Karpas-422 (cell line): ENCODE data around the gene PBRM1. TPM values are rescaled to one million over a fixed set of nuclear protein-coding genes. Genes with fewer than 3 reads are reported as not detected.
A peak's percentile ranks its signal among the peaks of the same experiment; 100 is the strongest.

Source experiments
- DNase-seq: peaks from one replicate; pipeline ENCODE4 v3.0.0-alpha.2; 2015
- H2AFZ ChIP-seq: fragments of 200-600 bp; sonication (generic); 2 replicates; pipeline ENCODE4 v1.6.1; 2014; ENCODE audit warnings: antibody characterized with exemption, low read length, mixed read lengths
- H3K27ac ChIP-seq: fragments of 200-600 bp; sonication (generic); 2 replicates; pipeline ENCODE4 v1.5.1; 2014; ENCODE audit warnings: mild to moderate bottlenecking, low read length, moderate library complexity
- H3K27me3 ChIP-seq: fragments of 200-600 bp; sonication (generic); 2 replicates; pipeline ENCODE4 v1.6.1; 2014; ENCODE audit warnings: low read length, mixed read lengths
- H3K36me3 ChIP-seq: fragments of 200-600 bp; sonication (generic); 2 replicates; pipeline ENCODE4 v1.6.1; 2014; ENCODE audit warnings: low read length, mixed read lengths; ENCODE audit not compliant: insufficient read depth
- H3K4me1 ChIP-seq: fragments of 200-600 bp; sonication (generic); 2 replicates; pipeline ENCODE4 v1.6.1; 2014; ENCODE audit warnings: mild to moderate bottlenecking, low read length, mixed read lengths
- H3K4me2 ChIP-seq: fragments of 200-600 bp; sonication (generic); 2 replicates; pipeline ENCODE4 v1.6.1; 2014; ENCODE audit warnings: low read length, low read depth, mild to moderate bottlenecking; ENCODE audit not compliant: poor library complexity, severe bottlenecking
- H3K4me3 ChIP-seq: fragments of 200-600 bp; sonication (generic); 2 replicates; pipeline ENCODE4 v1.5.1; 2014; ENCODE audit warnings: mild to moderate bottlenecking, antibody characterized with exemption, low read length, mixed read lengths
- H3K79me2 ChIP-seq: fragments of 200-600 bp; sonication (generic); 2 replicates; pipeline ENCODE4 v1.6.1; 2014; ENCODE audit warnings: mild to moderate bottlenecking, low read length, mixed read lengths
- H3K9ac ChIP-seq: fragments of 200-600 bp; sonication (generic); 2 replicates; pipeline ENCODE4 v1.6.0; 2014; ENCODE audit warnings: low read length
- H3K9me2 ChIP-seq: fragments of 200-600 bp; sonication (generic), shearing (Covaris generic); replicated peaks from 2 replicates; pipeline ENCODE4 v1.6.0; 2014; ENCODE audit warnings: mild to moderate bottlenecking, low read length, moderate library complexity; ENCODE audit not compliant: insufficient read depth
- H3K9me3 ChIP-seq: fragments of 300-700, 200-600 bp; sonication (generic); 2 replicates; pipeline ENCODE4 v1.6.1; 2014; ENCODE audit warnings: low read length, mixed read lengths
- H4K20me1 ChIP-seq: fragments of 200-600 bp; sonication (generic); 2 replicates; pipeline ENCODE4 v1.6.1; 2014; ENCODE audit warnings: mild to moderate bottlenecking, antibody characterized with exemption, low read length, low read depth; ENCODE audit not compliant: insufficient read depth
- total RNA-seq: library from RNA; depleted of rRNA; stranded (reverse); fragments of >200 nt; shearing (Covaris generic); gene quantifications from 2 replicates; pipeline ENCODE4 v1.2.3, GENCODE V29; 2014; ENCODE audit warnings: low replicate concordance

The PBRM1 gene
- total RNA-seq, 1 experiment from 2014 or later: 53.3 TPM

- Histone ChIP-seq H3K36me3 (no peaks in the 10 kb centered on the region), H3K9me3 (no peaks in the 10 kb centered on the region), H3K9me2 (no peaks in the 10 kb centered on the region), H3K9ac (no peak overlapping the region), H3K4me2 (no peak overlapping the region), H3K27me3 (no peaks in the 10 kb centered on the region), H3K4me1 (no peaks in the 10 kb centered on the region), H4K20me1 (no peaks in the 10 kb centered on the region), H2AFZ (no peak overlapping the region), H3K79me2 (no peaks in the 10 kb centered on the region), H3K27ac (no peak overlapping the region), H3K4me3 (no peak overlapping the region)
- peak; percentile 64 for DNase-seq
Measured at GRCh38 chr3:52509753-52510328, 175.9 kb downstream of the PBRM1 start.

- Histone ChIP-seq H4K20me1 (no peaks in the 10 kb centered on the region), H2AFZ (no peak overlapping the region), H3K4me3 (no peak overlapping the region), H3K36me3 (no peaks in the 10 kb centered on the region), H3K9me2 (no peaks in the 10 kb centered on the region), H3K9ac (no peak overlapping the region), H3K79me2 (no peaks in the 10 kb centered on the region), H3K9me3 (no peaks in the 10 kb centered on the region), H3K27ac (no peak overlapping the region), H3K4me2 (no peak overlapping the region), H3K4me1 (peaks cover 3% of the 10 kb centered on the region), H3K27me3 (no peaks in the 10 kb centered on the region)
- no peak for DNase-seq
Measured at GRCh38 chr3:52507359-52507758, 178.4 kb downstream of the PBRM1 start.

GRCh38 chr3:52506266-52506966 is 179.3 kb downstream of the PBRM1 start:
- Histone ChIP-seq H3K9ac (no peak overlapping the region), H4K20me1 (no peaks in the 10 kb centered on the region), H3K27ac (no peak overlapping the region), H2AFZ (no peak overlapping the region), H3K4me1 (peaks cover 6% of the 10 kb centered on the region), H3K9me2 (no peaks in the 10 kb centered on the region), H3K4me2 (no peak overlapping the region), H3K36me3 (no peaks in the 10 kb centered on the region), H3K79me2 (no peaks in the 10 kb centered on the region), H3K27me3 (no peaks in the 10 kb centered on the region), H3K9me3 (no peaks in the 10 kb centered on the region), H3K4me3 (no peak overlapping the region)
- no peak for DNase-seq

- H3K79me2 ChIP-seq: no peaks in the 10 kb centered on the region
Measured at GRCh38 chr3:52504977-52505376, 180.7 kb downstream of the PBRM1 start.

GRCh38 chr3:52503788-52504424 is 181.8 kb downstream of the PBRM1 start:
- Histone ChIP-seq H2AFZ (no peak overlapping the region), H3K36me3 (no peaks in the 10 kb centered on the region), H3K9me3 (no peaks in the 10 kb centered on the region), H3K4me3 (no peak overlapping the region), H3K4me2 (no peak overlapping the region), H3K9me2 (no peaks in the 10 kb centered on the region), H4K20me1 (no peaks in the 10 kb centered on the region), H3K9ac (no peak overlapping the region), H3K4me1 (peaks cover 6% of the 10 kb centered on the region), H3K79me2 (no peaks in the 10 kb centered on the region), H3K27ac (no peak overlapping the region), H3K27me3 (no peaks in the 10 kb centered on the region)
- DNase-seq: no peak

More at GRCh38 chr3:52504977-52505376, 180.7 kb downstream of the PBRM1 start:
- peaks cover 6% of the 10 kb centered on the region for H3K4me1 ChIP-seq
- H4K20me1 ChIP-seq: no peaks in the 10 kb centered on the region
- no peak overlapping the region for H3K4me2 ChIP-seq
- H3K4me3 ChIP-seq: no peak overlapping the region
- no peaks in the 10 kb centered on the region for H3K9me3 ChIP-seq
- no peak for DNase-seq
- H3K27me3 ChIP-seq: no peaks in the 10 kb centered on the region
- no peaks in the 10 kb centered on the region for H3K36me3 ChIP-seq
- H3K9ac ChIP-seq: no peak overlapping the region
- H2AFZ ChIP-seq: no peak overlapping the region
- H3K9me2 ChIP-seq: no peaks in the 10 kb centered on the region
- H3K27ac ChIP-seq: no peak overlapping the region

GRCh38 chr3:52502808-52503350 is 182.8 kb downstream of the PBRM1 start:
- DNase-seq: no peak
- no peak overlapping the region for H3K4me2 ChIP-seq
- no peaks in the 10 kb centered on the region for H3K79me2 ChIP-seq
- no peak overlapping the region for H3K9ac ChIP-seq
- H4K20me1 ChIP-seq: no peaks in the 10 kb centered on the region
- peaks cover 6% of the 10 kb centered on the region for H3K4me1 ChIP-seq
- H3K4me3 ChIP-seq: no peak overlapping the region
- no peaks in the 10 kb centered on the region for H3K9me2 ChIP-seq
- no peak overlapping the region for H2AFZ ChIP-seq
- H3K27ac ChIP-seq: no peak overlapping the region
- H3K36me3 ChIP-seq: no peaks in the 10 kb centered on the region
- H3K27me3 ChIP-seq: no peaks in the 10 kb centered on the region
- no peaks in the 10 kb centered on the region for H3K9me3 ChIP-seq

- no peak overlapping the region for H3K4me3 ChIP-seq
- DNase-seq: no peak
- H3K27me3 ChIP-seq: no peaks in the 10 kb centered on the region
- H3K4me1 ChIP-seq: peaks cover 6% of the 10 kb centered on the region
- no peaks in the 10 kb centered on the region for H3K79me2 ChIP-seq
- H4K20me1 ChIP-seq: no peaks in the 10 kb centered on the region
- no peaks in the 10 kb centered on the region for H3K36me3 ChIP-seq
- no peaks in the 10 kb centered on the region for H3K9me3 ChIP-seq
- H2AFZ ChIP-seq: no peak overlapping the region
- H3K9ac ChIP-seq: no peak overlapping the region
- H3K27ac ChIP-seq: no peak overlapping the region
- no peak overlapping the region for H3K4me2 ChIP-seq
- H3K9me2 ChIP-seq: no peaks in the 10 kb centered on the region
Measured at GRCh38 chr3:52502001-52502400, 183.7 kb downstream of the PBRM1 start.

GRCh38 chr3:52501046-52501445 is 184.7 kb downstream of the PBRM1 start:
- Histone ChIP-seq H3K27me3 (no peaks in the 10 kb centered on the region), H4K20me1 (no peaks in the 10 kb centered on the region), H3K27ac (no peak overlapping the region), H2AFZ (no peak overlapping the region), H3K9me3 (no peaks in the 10 kb centered on the region), H3K4me2 (no peak overlapping the region), H3K4me1 (peaks cover 6% of the 10 kb centered on the region), H3K36me3 (no peaks in the 10 kb centered on the region), H3K9ac (no peak overlapping the region), H3K4me3 (no peak overlapping the region), H3K9me2 (no peaks in the 10 kb centered on the region), H3K79me2 (no peaks in the 10 kb centered on the region)
- no peak for DNase-seq
